H9 (cell line): ENCODE data around the gene DSC1. TPM values are rescaled to one million over a fixed set of nuclear protein-coding genes. Genes with fewer than 3 reads are reported as not detected.

Source experiments
- DNase-seq: peaks from one replicate; pipeline ENCODE4 v3.0.0-alpha.2; 2017
- H2AFZ ChIP-seq: one replicate; pipeline ENCODE4 v1.6.1; 2013; ENCODE audit warnings: mild to moderate bottlenecking, low read length, control low read depth, moderate library complexity
- H2AK5ac ChIP-seq: 2 replicates; pipeline ENCODE4 v1.6.1; 2013; ENCODE audit warnings: low read length, control low read depth, mixed read lengths; ENCODE audit not compliant: insufficient read length
- H2BK120ac ChIP-seq: one replicate; pipeline ENCODE4 v1.6.1; 2013; ENCODE audit warnings: low read depth, mild to moderate bottlenecking, low read length, control low read depth, inconsistent platforms; ENCODE audit not compliant: poor library complexity, severe bottlenecking
- H2BK12ac ChIP-seq: 2 replicates; pipeline ENCODE4 v1.6.1; 2013; ENCODE audit warnings: low read length, control low read depth, mixed read lengths, low read depth; ENCODE audit not compliant: insufficient read length
- H2BK15ac ChIP-seq: 2 replicates; pipeline ENCODE4 v1.6.1; 2013; ENCODE audit warnings: low read depth, low read length, control low read depth
- H2BK20ac ChIP-seq: one replicate; pipeline ENCODE4 v1.6.1; 2013; ENCODE audit warnings: low read depth, mild to moderate bottlenecking, low read length, control low read depth, inconsistent platforms; ENCODE audit not compliant: poor library complexity, severe bottlenecking
- H2BK5ac ChIP-seq: 2 replicates; pipeline ENCODE4 v1.6.1; 2013; ENCODE audit warnings: low read length, control low read depth, mixed read lengths; ENCODE audit not compliant: insufficient read length
- H3K14ac ChIP-seq: 2 replicates; pipeline ENCODE4 v1.6.1; 2013; ENCODE audit warnings: low read length, control low read depth; ENCODE audit not compliant: insufficient read depth
- H3K18ac ChIP-seq: 2 replicates; pipeline ENCODE4 v1.6.1; 2013; ENCODE audit warnings: low read depth, mild to moderate bottlenecking, mixed read lengths, low read length, control low read depth; ENCODE audit not compliant: insufficient read length
- H3K23ac ChIP-seq: 2 replicates; pipeline ENCODE4 v1.6.1; 2013; ENCODE audit warnings: low read length, control low read depth, mixed read lengths, low read depth; ENCODE audit not compliant: insufficient read length
- H3K23me2 ChIP-seq: 2 replicates; pipeline ENCODE4 v1.6.1; 2013; ENCODE audit warnings: low read depth, mild to moderate bottlenecking, mixed read lengths, low read length, control low read depth; ENCODE audit not compliant: insufficient read length, poor library complexity, severe bottlenecking
- H3K27ac ChIP-seq: 2 replicates; pipeline ENCODE4 v1.5.1; 2013; ENCODE audit warnings: low read length, control low read depth, mixed read lengths, low read depth; ENCODE audit not compliant: insufficient read length
- H3K27me3 ChIP-seq: 2 replicates; pipeline ENCODE4 v1.6.1; 2013; ENCODE audit warnings: low read length, control low read depth, inconsistent platforms; ENCODE audit not compliant: insufficient read depth
- H3K4ac ChIP-seq: 2 replicates; pipeline ENCODE4 v1.6.1; 2013; ENCODE audit warnings: low read depth, mild to moderate bottlenecking, control low read depth, inconsistent platforms, low read length, moderate library complexity
- H3K4me1 ChIP-seq: 2 replicates; pipeline ENCODE4 v1.6.1; 2013; ENCODE audit warnings: low read length, control low read depth, inconsistent platforms; ENCODE audit not compliant: insufficient read depth
- H3K4me2 ChIP-seq: 2 replicates; pipeline ENCODE4 v1.6.1; 2013; ENCODE audit warnings: low read length, control low read depth, mixed read lengths; ENCODE audit not compliant: insufficient read length, insufficient read depth
- H3K56ac ChIP-seq: 2 replicates; pipeline ENCODE4 v1.6.1; 2013; ENCODE audit warnings: low read depth, mild to moderate bottlenecking, mixed read lengths, low read length, control low read depth; ENCODE audit not compliant: insufficient read length
- H3K79me1 ChIP-seq: 2 replicates; pipeline ENCODE4 v1.6.1; 2013; ENCODE audit warnings: low read depth, mild to moderate bottlenecking, moderate library complexity, low read length, control low read depth, inconsistent platforms; ENCODE audit not compliant: insufficient read depth, poor library complexity, severe bottlenecking
- H3K79me2 ChIP-seq: 2 replicates; pipeline ENCODE4 v1.6.1; 2013; ENCODE audit warnings: low read length, control low read depth, inconsistent platforms; ENCODE audit not compliant: insufficient read depth
- H3K9ac ChIP-seq: 2 replicates; pipeline ENCODE4 v1.6.1; 2013; ENCODE audit warnings: low read length, control low read depth, mixed read lengths; ENCODE audit not compliant: insufficient read length; ENCODE audit errors: extremely low read depth
- H3K9me3 ChIP-seq: one replicate; pipeline ENCODE4 v1.6.1; 2013; ENCODE audit warnings: low read depth, low read length, inconsistent platforms; ENCODE audit not compliant: control insufficient read depth
- H3T11ph ChIP-seq: one replicate; pipeline ENCODE4 v1.6.1; 2013; ENCODE audit warnings: mild to moderate bottlenecking, low read length, control low read depth, inconsistent platforms
- H4K20me1 ChIP-seq: one replicate; pipeline ENCODE4 v1.6.1; 2013; ENCODE audit not compliant: control insufficient read depth, insufficient read length, insufficient read depth
- H4K5ac ChIP-seq: 2 replicates; pipeline ENCODE4 v1.6.1; 2013; ENCODE audit warnings: low read depth, mild to moderate bottlenecking, mixed read lengths, low read length, control low read depth; ENCODE audit not compliant: insufficient read length
- H4K8ac ChIP-seq: replicated peaks from 2 replicates; pipeline ENCODE4 v1.6.1; 2013; ENCODE audit warnings: low read length, control low read depth, mixed read lengths, low read depth; ENCODE audit not compliant: insufficient read length
- H4K91ac ChIP-seq: 2 replicates; pipeline ENCODE4 v1.6.1; 2013; ENCODE audit warnings: low read depth, mild to moderate bottlenecking, moderate library complexity, mixed read lengths, low read length, control low read depth; ENCODE audit not compliant: insufficient read length
- H3K27ac Mint-ChIP-seq, 3 experiments: 2 replicates in 2 of 3; 3 replicates in 1 of 3; pipeline ENCODE4 v1.8.0; 2020 to 2021; ENCODE audit warnings: mixed read lengths in 3 of 3, mild to moderate bottlenecking in 1 of 3, moderate library complexity in 1 of 3
- H3K27me3 Mint-ChIP-seq: 2 replicates; pipeline ENCODE4 v1.8.0; 2021; ENCODE audit warnings: low read depth, mild to moderate bottlenecking, moderate library complexity, mixed read lengths
- H3K36me3 Mint-ChIP-seq, 3 experiments: 2 replicates in 2 of 3; 3 replicates in 1 of 3; pipeline ENCODE4 v1.8.0; 2020 to 2021; ENCODE audit warnings: low read depth in 3 of 3, mixed read lengths in 3 of 3; ENCODE audit not compliant: insufficient read depth in 1 of 3
- H3K4me1 Mint-ChIP-seq, 2 experiments: 2 replicates each; pipeline ENCODE4 v1.8.0; 2020; ENCODE audit warnings: mixed read lengths in 2 of 2
- H3K4me3 Mint-ChIP-seq, 2 experiments: 2 replicates in 1 of 2; 3 replicates in 1 of 2; pipeline ENCODE4 v1.8.0; 2020 to 2021; ENCODE audit warnings: mild to moderate bottlenecking in 2 of 2, mixed read lengths in 2 of 2, moderate library complexity in 1 of 2
- H3K9me3 Mint-ChIP-seq, 2 experiments: 2 replicates in 1 of 2; 3 replicates in 1 of 2; pipeline ENCODE4 v1.8.0; 2020; ENCODE audit warnings: mild to moderate bottlenecking in 2 of 2, mixed read lengths in 2 of 2, moderate library complexity in 1 of 2
- WGBS: extraction: QIAGEN DNeasy Blood & Tissue Kit; methylation state at CpG from one replicate; pipeline ENCODE4 v1.1.7; 2013; ENCODE audit warnings: missing lambda C conversion rate, low lambda C conversion rate, mixed read lengths; ENCODE audit not compliant: insufficient read length; ENCODE audit errors: extremely low coverage; 5-methylcytosine and 5-hydroxymethylcytosine counted together
- total RNA-seq: library from RNA; stranded (reverse); gene quantifications from 2 replicates; pipeline ENCODE4 v1.2.1, GENCODE V29; 2021
- TF ChIP-seq, protein P1 (sequence below): fragments of 200-600 bp; sonication (generic); conservative IDR thresholded peaks from 3 replicates; pipeline ENCODE4 v1.8.0; 2021; ENCODE audit warnings: antibody characterized with exemption, mild to moderate bottlenecking

DSC1 gene
- total RNA-seq, 1 experiment from 2014 or later: not detected

DNA sequence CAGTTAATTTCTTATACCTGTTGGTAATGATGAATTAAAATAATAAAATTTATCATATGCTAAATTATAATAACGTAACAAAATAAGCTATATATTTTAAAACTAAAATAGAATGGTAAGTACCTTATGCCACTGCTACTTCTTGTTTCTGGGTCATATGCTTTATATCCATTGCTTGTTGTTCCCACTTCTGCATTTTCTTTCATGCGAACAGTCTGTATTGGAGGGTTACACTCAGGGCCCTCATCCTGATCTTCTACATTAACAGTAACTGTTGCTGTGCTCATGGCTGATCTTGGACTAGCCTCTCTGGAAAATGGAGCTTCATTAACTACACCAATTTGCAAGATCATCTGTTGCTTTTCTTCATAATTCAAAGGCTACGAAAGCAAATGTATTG, 82.7 kb downstream of the DSC1 start:
- Histone ChIP-seq H3K27ac (no peak overlapping the region), H2BK120ac (no peak overlapping the region), H3T11ph (no peak overlapping the region), H2AK5ac (no peak overlapping the region), H2AFZ (no peak overlapping the region), H3K56ac (no peak overlapping the region), H2BK20ac (no peak overlapping the region), H3K23ac (no peak overlapping the region), H4K91ac (no peak overlapping the region), H3K9me3 (no peaks in the 10 kb centered on the region), H3K4me2 (no peak overlapping the region), H2BK15ac (no peak overlapping the region), H4K8ac (no peak overlapping the region), H3K4me1 (no peaks in the 10 kb centered on the region), H3K79me1 (no peaks in the 10 kb centered on the region), H3K14ac (no peak overlapping the region), H2BK12ac (no peak overlapping the region), H2BK5ac (no peak overlapping the region), H4K20me1 (no peaks in the 10 kb centered on the region), H4K5ac (no peak overlapping the region), H3K27me3 (no peaks in the 10 kb centered on the region), H3K4ac (no peak overlapping the region), H3K23me2 (no peaks in the 10 kb centered on the region), H3K9ac (no peak overlapping the region), H3K79me2 (no peaks in the 10 kb centered on the region), H3K18ac (no peak overlapping the region)
- TF ChIP-seq, protein P1, sequence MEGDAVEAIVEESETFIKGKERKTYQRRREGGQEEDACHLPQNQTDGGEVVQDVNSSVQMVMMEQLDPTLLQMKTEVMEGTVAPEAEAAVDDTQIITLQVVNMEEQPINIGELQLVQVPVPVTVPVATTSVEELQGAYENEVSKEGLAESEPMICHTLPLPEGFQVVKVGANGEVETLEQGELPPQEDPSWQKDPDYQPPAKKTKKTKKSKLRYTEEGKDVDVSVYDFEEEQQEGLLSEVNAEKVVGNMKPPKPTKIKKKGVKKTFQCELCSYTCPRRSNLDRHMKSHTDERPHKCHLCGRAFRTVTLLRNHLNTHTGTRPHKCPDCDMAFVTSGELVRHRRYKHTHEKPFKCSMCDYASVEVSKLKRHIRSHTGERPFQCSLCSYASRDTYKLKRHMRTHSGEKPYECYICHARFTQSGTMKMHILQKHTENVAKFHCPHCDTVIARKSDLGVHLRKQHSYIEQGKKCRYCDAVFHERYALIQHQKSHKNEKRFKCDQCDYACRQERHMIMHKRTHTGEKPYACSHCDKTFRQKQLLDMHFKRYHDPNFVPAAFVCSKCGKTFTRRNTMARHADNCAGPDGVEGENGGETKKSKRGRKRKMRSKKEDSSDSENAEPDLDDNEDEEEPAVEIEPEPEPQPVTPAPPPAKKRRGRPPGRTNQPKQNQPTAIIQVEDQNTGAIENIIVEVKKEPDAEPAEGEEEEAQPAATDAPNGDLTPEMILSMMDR: no peak
- WGBS: no CpG with 5 or more reads among the region's 3 CpGs
- Mint-ChIP-seq H3K27me3 (no peaks in the 10 kb centered on the region), H3K27ac (no peak overlapping the region), H3K36me3 (peaks cover 9 to 37% (median 29%) of the 10 kb centered on the region in 3 experiments; a peak in 6 of 7 replicates), H3K4me1 (no peaks in the 10 kb centered on the region), H3K4me3 (no peak overlapping the region), H3K9me3 (no peaks in the 10 kb centered on the region)
- DNase-seq: no peak

Other genes with a start within 250 kb of the DSC1 start
- gene DSC3, start 120.1 kb downstream of the DSC1 start, total RNA-seq: 0.35 and 0.61 TPM in 2 replicates
- 24.9 and 26.1 TPM in 2 replicates for gene DSC2, start 60.4 kb downstream of the DSC1 start, total RNA-seq
- gene DSG1, start 155.3 kb upstream of the DSC1 start, total RNA-seq: not detected in 2 replicates
- gene DSG4, start 213.9 kb upstream of the DSC1 start, total RNA-seq: not detected in 2 replicates